ENCODE results near the gene COL24A1.

GRCh38 chr1:85934516-85934915 is 222.1 kb downstream of the COL24A1 start:
- TF ChIP-seq CTCF (IDR thresholded peaks at IDR 0.05 in 2 of 3, conservative IDR thresholded peaks at IDR 0.05 in 1 of 3; ENCODE audit: borderline replicate concordance in 1 of 3, insufficient read depth in 1 of 3, low read depth in 2 of 3, low read length in 2 of 3) (no peak), POLR2A (IDR thresholded peaks at IDR 0.05; ENCODE audit: borderline replicate concordance, extremely low read depth, insufficient read depth, insufficient read length) (no peak)

All from HCT116 (cell line).